Keratinocyte (primary cell): ENCODE data around the gene TTLL6.

Experiments used
- CTCF ChIP-seq, 3 experiments: IDR thresholded peaks in 1 of 3; conservative IDR thresholded peaks in 1 of 3; optimal IDR thresholded peaks in 1 of 3; 2 replicates in 2 of 3; 3 replicates in 1 of 3; pipeline versions ENCODE3 to v1.5.1; 2011; ENCODE audit warnings: low read length in 3 of 3, mild to moderate bottlenecking in 3 of 3, moderate library complexity in 2 of 3, control low read depth in 1 of 3, inconsistent platforms in 1 of 3; ENCODE audit not compliant: insufficient read depth in 2 of 3; ENCODE audit errors: extremely low read depth in 1 of 3
- EZH2 ChIP-seq: IDR thresholded peaks from one replicate; pipeline ENCODE4 v1.6.1; 2012; ENCODE audit warnings: inconsistent platforms, mild to moderate bottlenecking, low read length, moderate library complexity

- TF ChIP-seq CTCF (optimal IDR thresholded peaks at IDR 0.05 in 1 of 3, IDR thresholded peaks at IDR 0.05 in 1 of 3, conservative IDR thresholded peaks at IDR 0.05 in 1 of 3; ENCODE audit: extremely low read depth in 1 of 3, insufficient read depth in 2 of 3, low read length in 3 of 3) (no peak), EZH2 (peak; percentile 87)
These were observed 69.3 kb downstream of the TTLL6 start for GRCh38 chr17:48747445-48748363.
